HFF-Myc (cell line): ENCODE measurements around the gene AASDH.
A peak's percentile ranks its signal among the peaks of the same experiment; 100 is the strongest.

ENCODE experiments used
- DNase-seq: peaks from one replicate; pipeline ENCODE4 v3.0.0-alpha.2; 2011; ENCODE audit warnings: low read depth; ENCODE audit errors: extremely low read depth
- H3K4me3 ChIP-seq: replicated peaks from 2 replicates; pipeline ENCODE4 v1.5.1; 2011; ENCODE audit warnings: low read depth, mild to moderate bottlenecking, control low read depth, low read length
- TF ChIP-seq, protein P1 (sequence below): IDR thresholded peaks from 2 replicates; pipeline ENCODE4 v1.5.1; 2012; ENCODE audit warnings: mild to moderate bottlenecking, low read depth, low read length, control low read depth; ENCODE audit errors: missing control alignments

The AASDH gene

DNA sequence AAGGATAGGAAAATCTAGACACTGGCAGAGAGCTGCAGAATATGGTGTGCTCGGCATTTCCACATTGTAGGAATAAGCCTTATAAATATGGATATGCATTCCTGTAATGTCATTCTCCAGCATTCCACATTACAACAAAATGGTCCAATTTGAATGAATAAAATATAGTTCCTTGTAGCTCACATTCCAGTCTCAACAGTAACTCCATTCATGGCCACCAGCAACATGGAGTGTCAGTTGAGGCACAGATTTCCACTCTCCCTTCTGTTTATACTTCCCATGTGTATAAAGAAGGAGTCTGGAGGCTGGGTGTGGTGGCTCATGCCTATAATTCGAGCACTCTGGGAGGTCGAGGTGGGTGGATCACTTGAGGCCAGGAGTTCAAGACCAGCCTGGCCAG lies 84.5 kb downstream of the AASDH start:
- no peak overlapping the region for H3K4me3 ChIP-seq
- no peak for DNase-seq
- TF ChIP-seq, protein P1, sequence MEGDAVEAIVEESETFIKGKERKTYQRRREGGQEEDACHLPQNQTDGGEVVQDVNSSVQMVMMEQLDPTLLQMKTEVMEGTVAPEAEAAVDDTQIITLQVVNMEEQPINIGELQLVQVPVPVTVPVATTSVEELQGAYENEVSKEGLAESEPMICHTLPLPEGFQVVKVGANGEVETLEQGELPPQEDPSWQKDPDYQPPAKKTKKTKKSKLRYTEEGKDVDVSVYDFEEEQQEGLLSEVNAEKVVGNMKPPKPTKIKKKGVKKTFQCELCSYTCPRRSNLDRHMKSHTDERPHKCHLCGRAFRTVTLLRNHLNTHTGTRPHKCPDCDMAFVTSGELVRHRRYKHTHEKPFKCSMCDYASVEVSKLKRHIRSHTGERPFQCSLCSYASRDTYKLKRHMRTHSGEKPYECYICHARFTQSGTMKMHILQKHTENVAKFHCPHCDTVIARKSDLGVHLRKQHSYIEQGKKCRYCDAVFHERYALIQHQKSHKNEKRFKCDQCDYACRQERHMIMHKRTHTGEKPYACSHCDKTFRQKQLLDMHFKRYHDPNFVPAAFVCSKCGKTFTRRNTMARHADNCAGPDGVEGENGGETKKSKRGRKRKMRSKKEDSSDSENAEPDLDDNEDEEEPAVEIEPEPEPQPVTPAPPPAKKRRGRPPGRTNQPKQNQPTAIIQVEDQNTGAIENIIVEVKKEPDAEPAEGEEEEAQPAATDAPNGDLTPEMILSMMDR = no peak

DNA sequence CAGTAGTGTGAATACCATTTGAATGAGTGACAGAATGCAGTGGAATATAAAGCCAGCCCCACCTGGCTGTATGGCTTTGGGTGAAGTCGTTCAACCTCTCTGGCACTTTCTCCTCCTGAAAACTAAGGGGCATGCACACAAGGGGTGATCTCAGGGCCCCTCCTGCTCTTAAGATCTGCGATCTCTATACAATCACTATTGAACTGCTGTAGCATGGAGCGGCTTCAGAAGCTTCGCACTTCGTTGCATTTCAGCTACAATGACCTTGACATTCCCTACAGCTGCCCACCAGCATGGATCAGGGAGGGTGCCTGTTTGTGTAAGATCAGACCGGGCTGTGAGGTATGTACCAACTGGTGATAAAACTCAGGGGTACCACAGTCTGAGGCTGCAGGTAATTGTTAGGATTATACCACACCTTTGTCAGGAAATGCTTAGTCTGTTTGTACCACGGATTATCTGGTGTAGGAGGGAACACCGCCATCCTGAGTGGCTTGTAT lies 85.2 kb downstream of the AASDH start:
- no peak for DNase-seq
- TF ChIP-seq, protein P1 = no peak
- H3K4me3 ChIP-seq = no peak overlapping the region

DNA sequence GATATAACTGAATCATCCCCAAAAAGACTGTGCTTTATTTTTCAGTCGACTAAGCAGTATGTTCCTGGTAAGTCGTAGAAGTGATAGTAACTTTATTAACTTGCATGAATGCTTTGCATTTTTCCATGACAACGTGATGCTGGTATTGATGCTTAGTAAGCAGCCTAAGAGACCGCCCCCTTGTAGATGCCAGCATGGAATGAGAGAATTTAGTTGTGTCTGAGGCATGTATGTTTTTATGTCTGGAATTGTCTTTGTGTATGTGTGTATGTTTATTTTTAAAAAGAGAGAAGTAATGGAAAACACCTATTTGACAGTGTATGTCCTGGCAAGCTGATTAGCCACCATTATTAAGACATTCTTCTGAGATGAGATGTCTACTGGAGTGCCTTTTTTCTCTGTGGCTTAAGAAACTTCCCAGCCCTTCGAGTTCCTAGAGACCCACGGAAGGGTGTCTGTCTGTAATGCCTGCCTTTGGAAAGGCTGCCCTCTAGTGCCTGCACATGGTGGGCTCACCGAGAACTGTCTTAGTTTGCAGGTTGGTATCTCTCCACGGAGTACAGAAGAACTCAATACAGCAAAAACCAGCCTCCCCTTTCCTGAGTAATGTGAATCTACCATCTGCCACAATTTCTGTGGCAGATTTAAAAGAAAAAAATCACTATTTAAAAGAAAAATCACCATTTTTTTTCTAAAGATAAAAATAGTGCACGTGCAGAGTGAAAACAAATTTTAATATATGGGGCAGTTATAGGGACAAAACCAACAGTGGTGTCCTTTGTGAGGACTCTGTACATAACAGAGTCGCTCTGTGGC lies 85.9 kb downstream of the AASDH start:
- H3K4me3 ChIP-seq = no peak overlapping the region
- peak; percentile 44 for DNase-seq
- TF ChIP-seq, protein P1 = peak; percentile 94

DNA sequence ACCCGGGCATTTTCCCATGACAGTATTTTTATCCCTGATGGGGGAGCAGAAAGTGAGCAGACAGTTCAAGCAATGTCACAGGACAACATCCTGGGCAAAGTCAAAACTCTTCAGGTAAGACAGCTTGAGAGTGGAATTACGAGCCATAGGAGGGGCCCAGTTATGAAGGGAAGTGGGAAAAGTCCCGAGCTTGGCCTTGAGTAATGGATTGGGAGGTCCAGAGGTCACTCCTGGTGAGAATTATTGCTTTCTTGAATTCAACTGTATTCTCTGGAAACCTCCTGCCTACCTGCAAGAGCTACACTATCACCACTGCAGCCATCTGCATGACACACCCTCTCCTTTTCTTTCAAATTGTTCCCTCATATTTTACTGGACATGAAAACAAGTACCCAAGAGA lies 89.1 kb downstream of the AASDH start:
- H3K4me3 ChIP-seq = no peak overlapping the region
- TF ChIP-seq, protein P1 = no peak
- no peak for DNase-seq

DNA sequence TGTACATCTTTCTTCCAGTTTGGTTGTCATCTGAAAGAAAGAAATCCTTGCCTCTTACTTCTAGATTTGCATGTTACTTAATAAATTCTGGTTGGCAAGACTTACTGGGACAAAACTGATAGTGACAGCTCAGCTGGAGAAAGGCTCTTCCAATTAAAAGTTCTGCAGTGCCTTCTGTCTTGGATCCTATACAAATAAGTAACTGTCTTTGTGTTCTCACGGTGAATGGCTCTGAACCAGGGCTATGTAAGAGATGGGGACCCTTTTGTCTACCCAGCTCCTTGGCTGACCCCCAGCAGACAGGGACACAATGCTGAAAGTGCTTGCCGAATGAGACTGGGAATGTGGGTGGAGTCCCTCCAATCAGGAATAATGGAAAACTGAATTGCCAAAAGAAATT lies 89.5 kb downstream of the AASDH start:
- no peak overlapping the region for H3K4me3 ChIP-seq
- DNase-seq = no peak
- TF ChIP-seq, protein P1 = no peak

DNA sequence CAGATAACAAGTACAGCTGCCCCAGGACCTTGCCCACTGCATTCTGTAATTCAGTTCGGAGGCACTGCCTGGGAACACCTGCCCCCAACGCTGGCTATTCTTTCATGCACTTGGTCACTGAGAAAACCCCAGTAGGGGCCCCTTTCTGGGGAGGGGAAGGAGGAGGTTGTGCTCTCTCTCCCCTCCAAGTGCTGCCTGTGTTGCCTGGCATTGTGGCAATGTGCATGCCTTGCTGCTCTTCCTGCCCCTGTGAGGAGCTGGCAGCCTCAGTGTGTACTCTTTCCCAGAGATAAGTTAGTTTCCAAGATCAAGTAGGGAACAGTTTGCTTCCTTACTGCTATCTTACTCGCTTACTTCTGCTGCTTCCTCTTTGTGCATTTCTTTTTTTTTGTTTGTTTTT lies 90.8 kb downstream of the AASDH start:
- TF ChIP-seq, protein P1 = no peak
- H3K4me3 ChIP-seq = no peak overlapping the region
- DNase-seq = no peak
